Tibial artery (tissue), 4 donors: Measurements from ENCODE around the gene PRMT2.

Experiments
- DNase-seq, 2 donors: peaks; one replicate each; pipeline ENCODE4 v3.0.0-alpha.2; 2019
- H3K27ac ChIP-seq, 2 donors: fragments of 200-600 bp; sonication (generic) in 1 of 2; 1 replicate in 1 of 2; 2 replicates in 1 of 2; pipeline ENCODE4 v1.5.1; 2018 to 2019; ENCODE audit warnings: mild to moderate bottlenecking in 1 of 2
- H3K27me3 ChIP-seq, 2 donors: fragments of 200-600 bp; sonication (generic) in 1 of 2; one replicate each; pipeline versions ENCODE4 v1.5.1 to v1.6.0; 2016 to 2019
- H3K36me3 ChIP-seq, 3 donors: fragments of 200-600 bp; sonication (generic) in 2 of 3; one replicate each; pipeline ENCODE4 v1.5.1; 2016 to 2019; ENCODE audit warnings: mild to moderate bottlenecking in 2 of 3
- H3K4me1 ChIP-seq, 4 donors: fragments of 200-600 bp; sonication (generic) in 2 of 4; 1 replicate in 3 of 4; 2 replicates in 1 of 4; pipeline ENCODE4 v1.5.1; 2016 to 2019
- H3K4me3 ChIP-seq, 2 donors: fragments of 200-600 bp; sonication (generic) in 1 of 2; 1 replicate in 1 of 2; 2 replicates in 1 of 2; pipeline ENCODE4 v1.5.1; 2018 to 2019; ENCODE audit warnings: mild to moderate bottlenecking in 2 of 2
- H3K9me3 ChIP-seq, 3 donors: fragments of 200-600 bp; sonication (generic) in 1 of 3; one replicate each; pipeline ENCODE4 v1.5.1; 2016 to 2019
- CTCF ChIP-seq, 2 experiments: fragments of 200-600 bp in 1 of 2; fragments of 450-650 bp in 1 of 2; IDR thresholded peaks; one replicate each; pipeline ENCODE4 v1.5.1; 2017 to 2019; ENCODE audit warnings: antibody characterized with exemption in 2 of 2, mild to moderate bottlenecking in 1 of 2, moderate library complexity in 1 of 2
- intact Hi-C: fragments of 100-400 bp; cut with DNase I; formaldehyde crosslinking; loops from one replicate; pipeline ENCODE4 v1.15.0; 2023; ENCODE audit warnings: low total_unique reads

The PRMT2 gene

GRCh38 chr21:46624050-46624449, 11.4 kb upstream of the PRMT2 start:
- Histone ChIP-seq H3K4me1 (peaks cover 0 to 18% (median 11%) of the 10 kb centered on the region in 4 donors), H3K27ac (no peak overlapping the region)
- no peak for TF ChIP-seq CTCF (IDR thresholded peaks at IDR 0.05)

GRCh38 chr21:46625759-46626158, 9.7 kb upstream of the PRMT2 start:
- H3K9me3 ChIP-seq = peaks cover 5 to 18% (median 18%) of the 10 kb centered on the region in 3 donors
- H3K27ac ChIP-seq = no peak overlapping the region

More at GRCh38 chr21:46624050-46624449, 11.4 kb upstream of the PRMT2 start:
- H3K9me3 ChIP-seq = peaks cover 5 to 18% (median 18%) of the 10 kb centered on the region in 3 donors
- intact Hi-C loops = no loop called here
- no peak for DNase-seq
- peaks cover 0 to 8% of the 10 kb centered on the region in 2 donors for H3K27me3 ChIP-seq
- H3K4me3 ChIP-seq = no peak overlapping the region
- peaks cover 0 to 6% (median 0%) of the 10 kb centered on the region in 3 donors for H3K36me3 ChIP-seq

GRCh38 chr21:46626536-46626935, 8.9 kb upstream of the PRMT2 start:
- no peak for DNase-seq
- H3K9me3 ChIP-seq = peaks cover 5 to 18% (median 18%) of the 10 kb centered on the region in 3 donors
- no peak overlapping the region for H3K27ac ChIP-seq
- peaks cover 0 to 13% (median 5%) of the 10 kb centered on the region in 4 donors for H3K4me1 ChIP-seq
- peaks cover 0 to 4% of the 10 kb centered on the region in 2 donors for H3K27me3 ChIP-seq
- no peak for TF ChIP-seq CTCF (IDR thresholded peaks at IDR 0.05)
- intact Hi-C loops = no loop called here
- peaks cover 0 to 6% (median 0%) of the 10 kb centered on the region in 3 donors for H3K36me3 ChIP-seq
- no peak overlapping the region for H3K4me3 ChIP-seq

More at GRCh38 chr21:46625759-46626158, 9.7 kb upstream of the PRMT2 start:
- intact Hi-C loops = no loop called here
- TF ChIP-seq CTCF (IDR thresholded peaks at IDR 0.05) = no peak
- Histone ChIP-seq H3K4me3 (no peak overlapping the region), H3K27me3 (peaks cover 0 to 4% of the 10 kb centered on the region in 2 donors), H3K4me1 (peaks cover 0 to 18% (median 10%) of the 10 kb centered on the region in 4 donors), H3K36me3 (peaks cover 0 to 6% (median 0%) of the 10 kb centered on the region in 3 donors)
- no peak for DNase-seq

- Histone ChIP-seq H3K4me1 (peaks cover 0 to 8% (median under 1%) of the 10 kb centered on the region in 4 donors), H3K27me3 (peaks cover 0 to 4% of the 10 kb centered on the region in 2 donors), H3K36me3 (peaks cover 0 to 6% (median 0%) of the 10 kb centered on the region in 3 donors), H3K9me3 (peaks cover 5 to 18% (median 18%) of the 10 kb centered on the region in 3 donors), H3K27ac (no peak overlapping the region), H3K4me3 (no peak overlapping the region)
- TF ChIP-seq CTCF (IDR thresholded peaks at IDR 0.05) = no peak
- intact Hi-C loops = no loop called here
- DNase-seq = no peak
These were observed 8.4 kb upstream of the PRMT2 start for GRCh38 chr21:46626975-46627501.

- DNase-seq = no peak
- H3K36me3 ChIP-seq = peaks cover 0 to 6% (median 0%) of the 10 kb centered on the region in 3 donors
- peaks cover 0 to 4% of the 10 kb centered on the region in 2 donors for H3K27me3 ChIP-seq
- H3K4me3 ChIP-seq = no peak overlapping the region
- TF ChIP-seq CTCF (IDR thresholded peaks at IDR 0.05) = no peak
- intact Hi-C loops = no loop called here
- H3K9me3 ChIP-seq = peaks cover 5 to 18% (median 18%) of the 10 kb centered on the region in 3 donors
- H3K4me1 ChIP-seq = peaks cover 0 to 3% (median 0%) of the 10 kb centered on the region in 4 donors
- no peak overlapping the region for H3K27ac ChIP-seq
These were observed 7.7 kb upstream of the PRMT2 start for GRCh38 chr21:46627726-46628125.
